Activated CD4-positive, alpha-beta T cell treated with anti-CD3 and anti-CD28 coated beads for 24 hours (primary cell): ENCODE results near the gene PCGF3.
"Not testable (repeated sequence)": the region's sequence is repeated elsewhere in the genome, so short reads cannot be mapped to it uniquely, and the experiment has no call there.

Source experiments
- DNase-seq, 2 donors: peaks; one replicate each; pipeline ENCODE4 v3.0.0-alpha.2; 2020; ENCODE audit warnings: low read depth in 2 of 2

Gene PCGF3

GRCh38 chr4:704198-704891 lies 1.3 kb upstream of the PCGF3 start:
- no peak for DNase-seq

GRCh38 chr4:704971-705277 lies 708 bp upstream of the PCGF3 start:
- no peak for DNase-seq

- not testable (repeated sequence) for DNase-seq
Measured at GRCh38 chr4:706083-706633, 526 bp downstream of the PCGF3 start.

- no peak for DNase-seq
Measured at GRCh38 chr4:706834-707598, 1.4 kb downstream of the PCGF3 start.

- no peak for DNase-seq
Measured at GRCh38 chr4:707929-708630, 2.4 kb downstream of the PCGF3 start.

GRCh38 chr4:708631-708933 lies 3.0 kb downstream of the PCGF3 start:
- no peak for DNase-seq

GRCh38 chr4:709348-709747 lies 3.7 kb downstream of the PCGF3 start:
- DNase-seq: no peak

GRCh38 chr4:710116-710515 lies 4.5 kb downstream of the PCGF3 start:
- no peak for DNase-seq

- no peak for DNase-seq
Measured at GRCh38 chr4:710916-711315, 5.3 kb downstream of the PCGF3 start.

GRCh38 chr4:712093-712492 lies 6.5 kb downstream of the PCGF3 start:
- no peak for DNase-seq

GRCh38 chr4:712916-713632 lies 7.4 kb downstream of the PCGF3 start:
- no peak for DNase-seq

GRCh38 chr4:714087-714486 lies 8.5 kb downstream of the PCGF3 start:
- no peak for DNase-seq

GRCh38 chr4:717601-718320 lies 12.1 kb downstream of the PCGF3 start:
- no peak for DNase-seq

- no peak for DNase-seq
Measured at GRCh38 chr4:718460-718859, 12.8 kb downstream of the PCGF3 start.

GRCh38 chr4:720111-720860 lies 14.7 kb downstream of the PCGF3 start:
- no peak for DNase-seq

- no peak for DNase-seq
Measured at GRCh38 chr4:721261-722168, 15.9 kb downstream of the PCGF3 start.

- DNase-seq: no peak
Measured at GRCh38 chr4:722169-722725, 16.6 kb downstream of the PCGF3 start.

- no peak for DNase-seq
Measured at GRCh38 chr4:722851-723360, 17.3 kb downstream of the PCGF3 start.
